ENCODE results near the gene IQCM.

IQCM gene

DNA sequence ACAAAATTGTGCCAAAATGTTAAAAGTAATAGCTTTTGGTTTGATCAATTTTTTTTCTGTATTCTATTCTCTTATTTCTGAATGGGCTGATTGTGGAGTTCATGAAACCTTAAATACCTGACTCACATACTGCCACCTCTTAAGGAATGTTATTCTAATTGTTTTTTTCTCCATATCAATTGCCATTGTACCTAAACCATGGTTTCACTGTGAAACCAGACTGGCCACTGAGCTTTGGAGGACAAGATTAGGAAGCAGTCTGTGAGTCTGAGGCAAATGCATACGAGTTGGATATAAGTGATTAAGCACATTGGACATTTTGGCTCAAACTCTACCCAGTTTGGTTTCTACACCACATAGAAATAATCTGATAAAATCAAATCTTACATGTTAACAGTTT is 184.0 kb downstream of the IQCM start:
- H3K4me3 ChIP-seq (ENCODE audit: low read depth, low read length) = no peak overlapping the region
- TF ChIP-seq, protein P1, sequence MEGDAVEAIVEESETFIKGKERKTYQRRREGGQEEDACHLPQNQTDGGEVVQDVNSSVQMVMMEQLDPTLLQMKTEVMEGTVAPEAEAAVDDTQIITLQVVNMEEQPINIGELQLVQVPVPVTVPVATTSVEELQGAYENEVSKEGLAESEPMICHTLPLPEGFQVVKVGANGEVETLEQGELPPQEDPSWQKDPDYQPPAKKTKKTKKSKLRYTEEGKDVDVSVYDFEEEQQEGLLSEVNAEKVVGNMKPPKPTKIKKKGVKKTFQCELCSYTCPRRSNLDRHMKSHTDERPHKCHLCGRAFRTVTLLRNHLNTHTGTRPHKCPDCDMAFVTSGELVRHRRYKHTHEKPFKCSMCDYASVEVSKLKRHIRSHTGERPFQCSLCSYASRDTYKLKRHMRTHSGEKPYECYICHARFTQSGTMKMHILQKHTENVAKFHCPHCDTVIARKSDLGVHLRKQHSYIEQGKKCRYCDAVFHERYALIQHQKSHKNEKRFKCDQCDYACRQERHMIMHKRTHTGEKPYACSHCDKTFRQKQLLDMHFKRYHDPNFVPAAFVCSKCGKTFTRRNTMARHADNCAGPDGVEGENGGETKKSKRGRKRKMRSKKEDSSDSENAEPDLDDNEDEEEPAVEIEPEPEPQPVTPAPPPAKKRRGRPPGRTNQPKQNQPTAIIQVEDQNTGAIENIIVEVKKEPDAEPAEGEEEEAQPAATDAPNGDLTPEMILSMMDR (IDR thresholded peaks at IDR 0.05; ENCODE audit: control insufficient read depth, extremely low read depth, insufficient read depth) = no peak
- DNase-seq (ENCODE audit: low read depth) = no peak

DNA sequence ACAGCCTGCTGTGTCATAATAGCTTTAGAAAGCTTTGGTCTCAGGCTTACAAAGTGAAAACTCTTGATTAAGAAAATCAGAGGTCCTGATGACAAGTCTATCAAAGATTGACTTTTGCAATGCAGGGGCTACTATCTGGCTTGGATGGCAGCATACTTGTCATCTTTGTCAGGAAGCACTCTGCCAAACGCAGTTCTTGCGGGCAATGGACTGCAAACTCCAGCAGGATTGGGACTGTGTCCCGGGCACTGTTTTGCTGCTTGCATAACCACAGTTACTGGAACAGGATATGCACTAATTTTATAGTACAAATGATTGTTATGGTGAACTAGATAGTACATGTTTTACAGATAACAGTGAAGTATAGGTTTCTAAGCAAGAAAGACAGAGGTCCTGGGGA is 185.6 kb downstream of the IQCM start:
- no peak for DNase-seq (ENCODE audit: low read depth)
- TF ChIP-seq, protein P1 (IDR thresholded peaks at IDR 0.05; ENCODE audit: control insufficient read depth, extremely low read depth, insufficient read depth) = no peak
- H3K4me3 ChIP-seq (ENCODE audit: low read depth, low read length) = no peak overlapping the region

DNA sequence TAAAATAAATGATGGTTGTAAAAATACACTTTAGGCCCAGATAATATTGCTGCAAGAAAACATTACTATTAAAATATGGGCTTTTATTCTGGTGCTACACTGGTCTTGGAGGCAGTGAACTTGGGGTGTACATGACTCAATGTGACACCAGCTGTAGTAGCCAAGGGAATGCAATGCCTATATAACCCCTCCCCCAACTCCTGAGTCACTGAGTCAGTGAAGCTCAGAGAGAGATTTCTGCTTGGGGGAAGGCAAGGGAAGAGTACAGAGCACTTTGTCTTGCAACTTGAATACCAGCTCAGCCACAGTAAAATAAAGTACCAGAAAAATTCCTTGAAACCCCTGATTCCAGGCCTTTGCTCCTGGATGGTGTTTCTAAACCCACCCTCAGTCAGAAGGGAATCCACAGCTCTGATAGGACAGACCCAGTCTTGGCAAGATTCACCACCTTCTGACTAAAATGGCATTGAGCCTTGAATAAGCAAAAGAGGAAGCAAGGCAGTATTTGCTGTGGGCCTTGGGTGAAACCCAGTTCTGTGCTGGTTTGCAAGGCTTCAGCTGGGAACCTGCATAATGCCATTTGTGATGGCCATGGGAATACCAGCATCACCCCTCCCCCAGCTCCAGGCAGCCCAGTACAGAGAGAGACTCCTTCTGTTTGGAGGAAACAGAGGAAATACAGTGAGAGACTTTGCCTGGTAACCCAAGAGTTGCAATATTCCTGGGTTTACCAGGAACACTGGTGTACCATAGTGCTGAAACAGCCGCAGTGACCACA is 209.9 kb downstream of the IQCM start:
- no peak for DNase-seq (ENCODE audit: low read depth)
- H3K4me3 ChIP-seq (ENCODE audit: low read depth, low read length) = no peak overlapping the region
- TF ChIP-seq, protein P1 (IDR thresholded peaks at IDR 0.05; ENCODE audit: control insufficient read depth, extremely low read depth, insufficient read depth) = no peak

DNA sequence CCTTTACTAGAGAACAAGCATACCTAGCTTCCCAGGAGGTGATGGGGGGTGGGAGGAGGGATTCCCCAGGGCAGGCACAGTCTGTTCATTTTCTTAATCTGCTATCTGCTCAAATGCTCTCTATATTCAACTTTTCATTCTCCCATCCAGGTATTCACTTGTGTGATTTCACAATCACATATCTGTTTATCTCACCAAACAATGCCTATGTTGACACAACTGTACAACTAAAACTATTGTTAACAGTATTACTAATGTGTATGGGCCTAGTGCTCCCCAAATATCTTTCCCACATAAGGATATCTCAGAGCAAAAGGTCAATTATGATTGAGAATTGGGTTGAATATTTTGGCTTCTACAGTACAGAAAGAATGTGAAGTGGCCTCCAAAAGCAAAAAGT is 210.8 kb downstream of the IQCM start:
- TF ChIP-seq, protein P1 (IDR thresholded peaks at IDR 0.05; ENCODE audit: control insufficient read depth, extremely low read depth, insufficient read depth) = no peak
- H3K4me3 ChIP-seq (ENCODE audit: low read depth, low read length) = no peak overlapping the region
- DNase-seq (ENCODE audit: low read depth) = no peak

DNA sequence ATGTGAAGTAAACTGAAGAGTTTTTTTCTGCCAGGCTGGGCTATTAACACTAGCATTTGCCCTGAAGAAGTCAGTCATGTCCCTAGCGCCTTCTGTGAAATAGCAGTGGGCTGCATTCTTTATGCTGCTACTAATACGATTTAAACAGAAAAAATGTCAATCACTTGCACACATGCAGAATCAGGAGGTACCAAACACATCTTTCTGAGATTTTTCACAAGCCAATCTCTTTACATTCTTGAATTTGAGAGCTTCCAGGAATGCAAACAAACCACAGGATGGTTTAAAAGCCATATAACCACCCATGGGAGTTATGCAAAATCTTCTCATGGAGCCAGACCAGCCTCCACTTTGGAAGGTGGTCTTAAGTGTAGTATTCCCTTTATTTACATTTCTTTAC is 220.1 kb downstream of the IQCM start:
- no peak overlapping the region for H3K4me3 ChIP-seq (ENCODE audit: low read depth, low read length)
- TF ChIP-seq, protein P1 (IDR thresholded peaks at IDR 0.05; ENCODE audit: control insufficient read depth, extremely low read depth, insufficient read depth) = no peak
- no peak for DNase-seq (ENCODE audit: low read depth)

DNA sequence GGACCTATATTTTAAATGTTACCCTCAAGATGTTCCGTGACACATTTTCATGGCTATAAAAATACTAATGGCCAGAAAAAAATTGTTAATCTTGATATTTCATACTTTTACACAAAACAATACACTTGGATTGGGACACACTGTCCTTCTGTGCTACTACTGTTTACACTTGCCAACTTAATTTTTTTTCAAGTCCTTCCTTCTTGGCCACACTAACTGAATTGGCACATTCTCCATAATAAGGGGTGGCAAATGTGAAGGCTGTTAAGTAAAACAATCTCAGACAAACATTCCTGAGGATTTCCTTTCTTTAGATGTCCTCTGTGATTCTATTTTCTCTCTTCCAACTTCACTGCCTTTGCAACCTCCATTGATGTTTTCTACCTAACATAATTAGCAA is 225.8 kb downstream of the IQCM start:
- TF ChIP-seq, protein P1 (IDR thresholded peaks at IDR 0.05; ENCODE audit: control insufficient read depth, extremely low read depth, insufficient read depth) = no peak
- peak; percentile 14 for DNase-seq (ENCODE audit: low read depth)
- H3K4me3 ChIP-seq (ENCODE audit: low read depth, low read length) = no peak overlapping the region

DNA sequence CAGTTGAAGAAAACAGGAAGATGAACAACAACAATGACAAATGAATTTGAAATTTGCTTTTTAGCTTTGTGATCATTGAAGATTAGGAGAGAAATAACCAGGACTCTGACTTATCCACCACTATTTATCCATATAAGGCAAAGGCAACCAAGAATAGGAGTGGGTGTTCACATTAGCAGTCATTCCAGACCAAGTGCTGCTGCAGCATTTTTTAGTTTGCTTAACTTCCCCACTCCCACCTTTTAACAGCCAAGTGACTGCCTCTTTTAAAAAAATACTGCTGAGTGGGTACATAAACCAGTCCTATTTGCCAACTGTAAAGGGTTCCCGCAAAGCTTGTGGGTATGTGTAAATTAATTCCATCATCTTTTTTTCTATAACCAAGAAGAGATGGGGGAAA is 230.9 kb downstream of the IQCM start:
- TF ChIP-seq, protein P1 (IDR thresholded peaks at IDR 0.05; ENCODE audit: control insufficient read depth, extremely low read depth, insufficient read depth) = no peak
- H3K4me3 ChIP-seq (ENCODE audit: low read depth, low read length) = no peak overlapping the region
- no peak for DNase-seq (ENCODE audit: low read depth)
